HUES48 (cell line): ENCODE results near the gene MYOM1.
"Not testable (repeated sequence)": the region's sequence is repeated elsewhere in the genome, so short reads cannot be mapped to it uniquely, and the experiment has no call there.

Experiments
- H3K27ac ChIP-seq: one replicate; pipeline ENCODE4 v1.7.0; 2013; ENCODE audit warnings: low read depth, low read length, inconsistent platforms
- H3K27me3 ChIP-seq: 2 replicates; pipeline ENCODE4 v1.6.1; 2013; ENCODE audit warnings: mild to moderate bottlenecking, low read length; ENCODE audit not compliant: control insufficient read depth, insufficient read depth
- H3K36me3 ChIP-seq: 2 replicates; pipeline ENCODE4 v1.6.1; 2013; ENCODE audit warnings: low read length; ENCODE audit not compliant: control insufficient read depth, insufficient read depth
- H3K4me1 ChIP-seq: 2 replicates; pipeline ENCODE4 v1.6.1; 2013; ENCODE audit warnings: mild to moderate bottlenecking, low read length; ENCODE audit not compliant: control insufficient read depth, insufficient read depth
- H3K4me3 ChIP-seq: 2 replicates; pipeline ENCODE4 v1.5.1; 2013; ENCODE audit warnings: mild to moderate bottlenecking, low read depth, low read length
- H3K9ac ChIP-seq: 2 replicates; pipeline ENCODE4 v1.6.1; 2013; ENCODE audit warnings: mild to moderate bottlenecking, low read depth, low read length, moderate library complexity
- H3K9me3 ChIP-seq: 2 replicates; pipeline ENCODE4 v1.6.1; 2013; ENCODE audit warnings: low read length; ENCODE audit not compliant: control insufficient read depth, insufficient read depth

Gene MYOM1

GRCh38 chr18:3216987-3217386 lies 2.8 kb downstream of the MYOM1 start:
- Histone ChIP-seq H3K4me1 (peaks cover 12% of the 10 kb centered on the region), H3K27ac (no peak overlapping the region), H3K4me3 (no peak overlapping the region), H3K9me3 (no peaks in the 10 kb centered on the region), H3K27me3 (no peaks in the 10 kb centered on the region), H3K9ac (no peak overlapping the region), H3K36me3 (no peaks in the 10 kb centered on the region)

GRCh38 chr18:3214855-3215637 lies 4.7 kb downstream of the MYOM1 start:
- H3K27ac ChIP-seq, result no peak overlapping the region
- H3K9me3 ChIP-seq, result no peaks in the 10 kb centered on the region
- H3K36me3 ChIP-seq, result no peaks in the 10 kb centered on the region
- no peak overlapping the region for H3K9ac ChIP-seq
- H3K27me3 ChIP-seq, result no peaks in the 10 kb centered on the region
- no peak overlapping the region for H3K4me3 ChIP-seq
- peaks cover 6% of the 10 kb centered on the region for H3K4me1 ChIP-seq

GRCh38 chr18:3213300-3214059 lies 6.3 kb downstream of the MYOM1 start:
- H3K4me3 ChIP-seq, result no peak overlapping the region
- H3K27me3 ChIP-seq, result no peaks in the 10 kb centered on the region
- no peaks in the 10 kb centered on the region for H3K36me3 ChIP-seq
- H3K4me1 ChIP-seq, result no peaks in the 10 kb centered on the region
- H3K27ac ChIP-seq, result no peak overlapping the region
- no peak overlapping the region for H3K9ac ChIP-seq
- H3K9me3 ChIP-seq, result no peaks in the 10 kb centered on the region

DNA sequence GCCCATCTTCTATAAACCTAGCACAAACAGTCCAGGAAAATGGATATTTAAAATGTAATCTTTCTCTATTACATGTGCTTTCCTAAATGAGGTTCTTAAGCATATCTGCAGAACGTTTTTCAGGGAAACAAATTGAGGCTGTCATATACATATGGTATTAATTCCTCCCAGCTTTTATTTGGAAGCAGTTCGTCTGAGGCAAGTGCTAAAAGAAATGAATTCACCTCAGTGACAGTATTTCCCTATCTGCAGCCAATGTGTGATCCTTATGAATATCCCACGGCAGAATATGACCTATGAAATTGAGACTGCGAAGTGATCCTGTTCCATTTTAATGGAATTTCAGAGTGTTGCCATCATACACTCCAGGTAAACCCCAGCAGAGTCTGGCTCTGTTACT lies 7.1 kb downstream of the MYOM1 start:
- Histone ChIP-seq H3K4me3 (no peak overlapping the region), H3K4me1 (no peaks in the 10 kb centered on the region), H3K9me3 (no peaks in the 10 kb centered on the region), H3K27ac (no peak overlapping the region), H3K27me3 (no peaks in the 10 kb centered on the region), H3K9ac (no peak overlapping the region), H3K36me3 (no peaks in the 10 kb centered on the region)

GRCh38 chr18:3211236-3211992 lies 8.4 kb downstream of the MYOM1 start:
- no peaks in the 10 kb centered on the region for H3K36me3 ChIP-seq
- H3K27ac ChIP-seq, result no peak overlapping the region
- H3K9ac ChIP-seq, result no peak overlapping the region
- H3K4me1 ChIP-seq, result no peaks in the 10 kb centered on the region
- no peak overlapping the region for H3K4me3 ChIP-seq
- H3K9me3 ChIP-seq, result no peaks in the 10 kb centered on the region
- H3K27me3 ChIP-seq, result no peaks in the 10 kb centered on the region

DNA sequence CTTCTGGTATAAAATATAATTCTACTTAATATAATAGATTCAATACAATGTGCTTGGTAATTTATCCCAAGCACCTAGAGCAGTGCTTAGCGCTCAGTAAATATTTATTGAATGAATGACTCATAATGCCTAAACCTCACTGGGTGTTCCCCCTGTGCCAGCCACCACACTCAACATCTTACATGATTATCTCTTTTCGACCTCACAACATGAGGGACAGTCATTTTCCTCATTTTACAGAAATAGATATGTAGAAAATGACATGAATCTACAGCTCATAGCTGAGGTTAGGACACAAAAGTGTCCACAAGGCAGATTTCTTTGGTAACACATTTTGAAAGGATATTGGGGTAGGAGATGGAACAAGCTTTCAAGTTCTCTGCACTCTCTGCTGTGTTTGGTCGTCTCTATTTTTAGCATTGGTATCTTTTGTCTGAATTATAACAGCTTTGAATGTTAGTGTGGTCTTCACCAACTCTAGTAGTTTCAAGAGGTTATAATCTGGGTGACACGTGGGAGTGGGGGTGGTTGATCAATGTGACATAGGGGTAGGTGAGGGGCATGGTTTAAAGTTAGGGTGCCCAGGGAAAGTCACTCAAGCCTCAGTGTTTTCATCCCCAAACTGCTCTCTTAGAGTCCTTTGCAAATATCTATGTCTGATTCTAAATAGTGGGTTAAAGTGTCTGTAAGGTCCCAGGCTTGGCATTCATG lies 9.8 kb downstream of the MYOM1 start:
- no peak overlapping the region for H3K27ac ChIP-seq
- H3K9me3 ChIP-seq, result no peaks in the 10 kb centered on the region

DNA sequence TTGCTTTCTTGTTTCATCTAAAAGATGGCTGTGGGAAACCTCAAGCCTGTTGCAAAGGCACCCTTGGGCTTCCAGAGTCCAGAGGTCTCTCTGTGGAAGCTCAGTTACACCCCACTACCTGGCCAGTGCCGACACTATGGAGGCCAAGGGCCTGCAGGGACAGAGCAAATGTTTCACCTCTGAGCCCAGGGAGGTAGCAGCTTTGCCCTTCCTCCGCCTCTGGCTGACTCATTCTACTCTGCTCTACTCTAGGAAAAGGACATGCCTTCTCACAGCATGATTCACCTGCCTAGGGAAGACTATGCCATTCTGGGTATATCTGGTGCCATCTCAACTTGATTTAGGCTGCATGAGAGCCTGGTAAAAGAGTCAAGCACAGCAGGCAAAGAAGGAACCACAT lies 12.2 kb downstream of the MYOM1 start:
- no peak overlapping the region for H3K4me3 ChIP-seq
- no peaks in the 10 kb centered on the region for H3K27me3 ChIP-seq

More for the DNA sequence above, 9.8 kb downstream of the MYOM1 start:
- Histone ChIP-seq H3K36me3 (no peaks in the 10 kb centered on the region), H3K4me1 (no peaks in the 10 kb centered on the region), H3K4me3 (no peak overlapping the region), H3K9ac (no peak overlapping the region), H3K27me3 (no peaks in the 10 kb centered on the region)

GRCh38 chr18:3205239-3205638 lies 14.5 kb downstream of the MYOM1 start:
- Histone ChIP-seq H3K27ac (no peak overlapping the region), H3K4me3 (no peak overlapping the region), H3K36me3 (no peaks in the 10 kb centered on the region), H3K9ac (no peak overlapping the region), H3K27me3 (no peaks in the 10 kb centered on the region), H3K4me1 (no peaks in the 10 kb centered on the region), H3K9me3 (no peaks in the 10 kb centered on the region)

More for the DNA sequence above, 12.2 kb downstream of the MYOM1 start:
- no peak overlapping the region for H3K27ac ChIP-seq
- no peaks in the 10 kb centered on the region for H3K36me3 ChIP-seq
- no peaks in the 10 kb centered on the region for H3K4me1 ChIP-seq
- H3K9ac ChIP-seq, result no peak overlapping the region
- no peaks in the 10 kb centered on the region for H3K9me3 ChIP-seq

DNA sequence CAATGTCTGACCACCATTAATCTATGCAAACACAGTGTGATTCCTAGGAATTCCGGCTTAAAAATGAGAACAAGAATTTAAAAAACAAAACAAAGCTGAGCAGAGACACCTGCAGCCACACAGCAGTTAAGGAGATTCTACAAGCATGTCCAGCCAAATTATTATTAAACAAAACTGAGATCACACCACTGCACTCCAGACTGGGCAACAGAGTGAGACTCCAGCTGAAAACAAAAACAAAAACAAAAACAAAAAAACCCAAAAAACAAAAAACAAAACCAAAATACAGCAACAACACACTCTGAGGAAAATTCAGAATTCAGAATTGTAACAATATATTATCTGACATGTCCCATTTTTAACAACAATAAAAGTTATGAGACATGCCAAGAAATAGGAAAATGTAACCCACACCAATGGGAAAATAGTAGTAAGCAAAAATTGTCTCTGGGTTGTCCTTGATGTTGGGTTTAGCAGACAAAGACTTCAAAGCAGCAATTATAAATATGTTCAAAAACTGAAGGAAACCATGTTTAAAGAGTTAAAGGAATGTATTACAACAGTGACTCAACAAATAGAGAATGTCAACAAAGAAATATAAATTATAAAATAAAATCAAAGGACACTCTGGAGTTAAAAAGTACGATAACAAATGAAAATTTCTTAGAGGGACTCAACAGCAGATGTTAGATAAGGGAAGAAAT lies 19.7 kb downstream of the MYOM1 start:
- H3K9me3 ChIP-seq, result no peaks in the 10 kb centered on the region
- H3K27me3 ChIP-seq, result no peaks in the 10 kb centered on the region
- H3K4me3 ChIP-seq, result no peak overlapping the region
- H3K9ac ChIP-seq, result no peak overlapping the region
- no peaks in the 10 kb centered on the region for H3K36me3 ChIP-seq
- no peaks in the 10 kb centered on the region for H3K4me1 ChIP-seq
- H3K27ac ChIP-seq, result no peak overlapping the region

- not testable (repeated sequence) for H3K27ac ChIP-seq, H3K4me3 ChIP-seq, H3K9ac ChIP-seq
These were observed 21.4 kb downstream of the MYOM1 start for GRCh38 chr18:3198260-3198860.

More at GRCh38 chr18:3198260-3198860, 21.4 kb downstream of the MYOM1 start:
- not testable (repeated sequence) for H3K27me3 ChIP-seq, H3K9me3 ChIP-seq, H3K4me1 ChIP-seq, H3K36me3 ChIP-seq
